Thyroid gland (tissue), 4 donors: Measurements from ENCODE around the gene CHST11.

Source experiments
- POLR2A ChIP-seq, 2 donors: fragments of 450-650 bp; IDR thresholded peaks; one replicate each; pipeline ENCODE4 v1.6.1; 2017; ENCODE audit warnings: antibody characterized with exemption in 2 of 2, mild to moderate bottlenecking in 2 of 2, moderate library complexity in 1 of 2
- TF ChIP-seq, protein P1 (sequence below), 6 experiments: fragments of 200-600 bp in 3 of 6; fragments of 450-650 bp in 3 of 6; sonication (generic) in 3 of 6; IDR thresholded peaks; one replicate each; pipeline ENCODE4 v1.5.1; 2016 to 2019; ENCODE audit warnings: antibody characterized with exemption in 6 of 6, mild to moderate bottlenecking in 2 of 6, inconsistent platforms in 1 of 6, moderate library complexity in 1 of 6

DNA sequence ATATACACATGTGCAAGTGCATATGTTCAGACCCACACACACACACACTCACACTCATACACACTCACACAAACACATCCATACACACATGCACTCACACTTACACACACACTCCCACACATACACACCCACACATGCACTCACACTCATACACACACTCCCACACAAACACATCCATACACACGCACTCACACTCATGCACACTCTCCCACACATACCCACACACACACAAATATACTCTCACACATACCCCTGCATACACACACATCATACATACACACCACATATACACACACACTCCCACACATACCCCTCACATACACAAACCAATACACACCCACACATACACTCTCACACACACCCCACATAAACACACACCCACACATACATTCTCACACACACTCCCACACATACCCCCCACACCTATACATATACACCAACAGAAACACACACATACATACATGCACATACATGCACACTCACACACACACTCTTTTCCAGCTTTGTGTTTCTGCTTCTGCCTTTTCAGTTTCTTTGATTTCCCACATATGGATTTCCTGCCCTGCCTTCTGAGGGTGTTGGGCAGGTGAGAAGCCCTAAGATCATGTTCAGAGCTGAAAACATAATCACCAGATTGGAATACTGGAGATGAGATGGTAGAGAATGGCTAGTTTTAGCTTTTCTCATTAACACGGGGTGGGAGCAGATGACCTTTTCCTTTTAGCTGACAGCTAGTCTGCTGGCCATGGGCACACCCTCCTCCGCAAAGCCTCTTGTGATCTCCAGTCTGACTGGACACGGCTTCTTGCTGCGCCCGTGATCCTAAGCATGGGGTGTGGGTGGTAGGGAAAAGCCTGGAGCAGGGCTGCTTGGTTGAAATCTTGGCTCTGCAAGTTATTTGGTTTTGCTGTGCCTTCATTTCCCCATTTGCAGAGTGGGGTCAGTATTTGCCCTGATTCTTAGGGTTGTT is 214.0 kb downstream of the CHST11 start:
- TF ChIP-seq, protein P1, sequence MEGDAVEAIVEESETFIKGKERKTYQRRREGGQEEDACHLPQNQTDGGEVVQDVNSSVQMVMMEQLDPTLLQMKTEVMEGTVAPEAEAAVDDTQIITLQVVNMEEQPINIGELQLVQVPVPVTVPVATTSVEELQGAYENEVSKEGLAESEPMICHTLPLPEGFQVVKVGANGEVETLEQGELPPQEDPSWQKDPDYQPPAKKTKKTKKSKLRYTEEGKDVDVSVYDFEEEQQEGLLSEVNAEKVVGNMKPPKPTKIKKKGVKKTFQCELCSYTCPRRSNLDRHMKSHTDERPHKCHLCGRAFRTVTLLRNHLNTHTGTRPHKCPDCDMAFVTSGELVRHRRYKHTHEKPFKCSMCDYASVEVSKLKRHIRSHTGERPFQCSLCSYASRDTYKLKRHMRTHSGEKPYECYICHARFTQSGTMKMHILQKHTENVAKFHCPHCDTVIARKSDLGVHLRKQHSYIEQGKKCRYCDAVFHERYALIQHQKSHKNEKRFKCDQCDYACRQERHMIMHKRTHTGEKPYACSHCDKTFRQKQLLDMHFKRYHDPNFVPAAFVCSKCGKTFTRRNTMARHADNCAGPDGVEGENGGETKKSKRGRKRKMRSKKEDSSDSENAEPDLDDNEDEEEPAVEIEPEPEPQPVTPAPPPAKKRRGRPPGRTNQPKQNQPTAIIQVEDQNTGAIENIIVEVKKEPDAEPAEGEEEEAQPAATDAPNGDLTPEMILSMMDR (IDR thresholded peaks at IDR 0.05) = no peak
- no peak for TF ChIP-seq POLR2A (IDR thresholded peaks at IDR 0.05)
